Mesenteric fat pad (tissue), 1 donor: Measurements from ENCODE around the gene USP35. TPM values are rescaled to one million over a fixed set of nuclear protein-coding genes. Genes with fewer than 3 reads are reported as not detected.

Experiments used
- DNase-seq: peaks from one replicate; pipeline ENCODE4 v3.0.0-alpha.2; 2020; ENCODE audit warnings: low spot score
- long read RNA-seq: library from polyadenylated mRNA; unstranded; transcript quantifications from one replicate; pipeline ENCODE4 v2.0.0, GENCODE V29; 2020
- total RNA-seq: library from RNA; stranded (reverse); fragmentation: NEBNext Ultra II Directional; extraction: Animal tissue kit (Norgen Biotek cat#: 25700); gene quantifications from one replicate; pipeline ENCODE4 v1.2.1, GENCODE V29; 2021
- donor health status: DM: yes; HTN: yes; CAD: no.

USP35 gene
- 12.2 TPM for total RNA-seq
- long read RNA-seq, partial matches to known transcripts = 1 of 3 reads
- long read RNA-seq, other reads (novel, unspliced or antisense) = 2 of 3 reads

DNA sequence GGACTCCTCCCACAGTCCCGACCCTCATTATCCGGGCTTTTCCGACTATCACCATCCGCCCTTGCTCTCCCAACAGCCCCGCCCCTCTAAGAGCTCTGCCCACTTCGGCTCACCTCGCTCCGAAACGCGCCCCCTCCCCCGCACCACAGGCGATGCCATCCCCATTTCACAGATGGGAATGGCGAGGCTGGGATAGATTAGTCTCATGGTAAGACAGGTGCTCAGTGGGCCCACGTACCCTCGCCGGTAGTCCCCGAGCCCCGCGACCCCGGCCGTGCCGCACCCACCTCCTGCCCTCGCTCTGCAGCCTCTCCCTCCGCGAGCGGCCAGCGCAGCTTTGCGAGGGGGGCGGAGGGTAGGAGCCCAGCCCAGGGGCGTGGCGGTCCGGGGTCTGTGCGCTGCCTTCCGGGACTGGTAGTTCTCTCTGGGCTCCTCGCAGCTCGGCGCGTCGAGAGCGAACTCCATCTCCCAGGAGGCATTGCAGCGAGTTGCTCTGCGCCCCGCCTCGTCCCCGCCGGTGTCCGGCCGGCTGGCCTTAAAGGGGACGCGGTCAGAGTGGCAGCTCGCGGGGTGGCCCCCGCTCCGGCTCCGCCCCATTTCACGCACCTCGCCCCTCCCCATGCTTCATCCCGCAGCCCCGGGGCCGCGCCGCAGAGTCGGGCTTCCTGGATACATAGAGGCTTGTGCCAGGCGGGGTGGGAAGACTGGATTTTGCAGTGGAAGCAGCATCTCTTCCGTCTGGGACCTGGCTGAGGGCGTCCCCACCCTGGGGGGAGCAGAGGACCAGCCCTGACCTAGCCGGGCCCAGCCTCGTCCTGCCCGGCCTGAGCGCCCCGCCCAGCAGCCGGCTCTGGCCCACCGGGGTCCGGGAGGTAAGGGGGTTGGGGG, at the start of gene USP35, which contains the start of gene KCTD21:
TSS of gene USP35 (plus strand) at position 634 of the 888 bp plus-strand sequence. CDS start 7,327 bp downstream, outside the sequence.
TSS of gene KCTD21 (minus strand) at position 341 of the 888 bp plus-strand sequence. CDS start 14,072 bp downstream, outside the sequence.
- peak; percentile 99 for DNase-seq

DNA sequence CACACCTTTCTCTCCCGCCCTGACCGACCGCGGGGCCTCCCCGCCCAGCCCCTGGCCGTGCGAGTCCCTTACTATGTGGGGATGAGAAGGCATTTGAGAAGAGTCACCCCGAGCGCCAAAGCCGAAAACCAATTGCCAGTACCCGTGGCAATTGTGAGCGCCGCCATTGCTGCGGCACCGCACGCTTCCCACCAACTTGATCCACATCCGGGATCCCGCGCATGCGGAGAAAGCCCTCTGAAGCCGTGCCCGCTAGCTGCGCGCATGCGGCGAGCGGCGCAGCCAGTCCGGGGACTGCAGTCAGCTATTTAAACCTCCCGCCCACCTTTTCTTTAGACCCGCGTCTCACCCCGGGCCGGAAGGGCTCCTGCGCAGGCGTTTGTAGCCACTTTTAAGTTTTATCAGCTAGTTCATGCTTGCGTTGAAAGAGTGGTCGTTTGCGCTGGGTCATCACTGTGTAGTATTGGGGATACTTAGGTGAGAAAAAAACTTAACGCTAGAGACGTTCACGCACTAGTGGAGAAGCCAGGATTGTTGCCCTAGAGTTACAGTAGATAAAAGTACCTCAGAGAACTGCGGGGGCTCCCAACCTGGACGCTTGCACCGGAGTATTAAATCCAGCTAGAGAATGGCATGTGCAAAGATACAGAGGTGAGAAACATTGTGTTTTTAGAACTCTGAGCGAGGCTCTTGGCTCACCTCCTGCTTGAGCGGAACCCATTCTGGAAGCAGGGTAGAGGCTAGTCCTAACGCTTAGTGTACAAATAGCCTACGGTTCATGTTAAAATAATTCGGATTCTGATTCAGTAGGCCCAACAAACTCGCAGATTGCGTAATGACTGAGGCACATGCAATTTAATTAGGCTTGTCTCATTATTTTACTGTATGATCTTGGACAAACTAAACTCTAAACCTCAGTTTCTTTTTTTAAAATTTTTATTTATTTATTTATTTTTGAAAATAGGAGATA, 49.0 kb upstream of the USP35 start, which contains the start of gene ALG8:
TSS of gene ALG8 (minus strand) at position 205 of the 970 bp plus-strand sequence. CDS start at position 167, 38 bp downstream.
- peak; percentile 98 for DNase-seq

- DNase-seq = peak; percentile 39
Measured at GRCh38 chr11:78140392-78141077, 48.2 kb upstream of the USP35 start.

DNA sequence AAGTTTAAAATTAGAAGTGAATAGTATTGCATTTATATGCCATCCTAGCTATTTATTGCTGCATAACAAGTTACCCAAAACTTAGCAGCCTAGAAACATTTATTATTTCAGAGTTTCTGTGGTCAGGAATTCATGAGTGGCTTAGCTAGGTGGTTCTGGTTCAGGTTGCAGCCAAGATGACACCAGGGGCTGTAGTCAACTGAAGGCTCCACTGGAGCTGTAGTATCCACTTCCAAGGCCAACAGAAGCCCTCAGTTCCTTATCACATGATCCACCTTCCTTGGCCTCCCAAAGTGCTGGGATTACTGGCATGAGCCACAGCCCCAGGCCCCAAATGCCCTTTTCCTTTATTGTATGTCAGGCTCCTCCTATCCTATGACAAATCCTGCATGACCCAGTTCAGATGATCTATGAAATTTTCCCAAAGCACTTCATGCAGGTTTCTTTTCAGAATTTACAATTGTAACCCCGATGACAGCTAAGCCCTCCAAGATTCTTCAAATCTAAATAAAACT, 43.2 kb upstream of the USP35 start:
- DNase-seq = no peak

DNA sequence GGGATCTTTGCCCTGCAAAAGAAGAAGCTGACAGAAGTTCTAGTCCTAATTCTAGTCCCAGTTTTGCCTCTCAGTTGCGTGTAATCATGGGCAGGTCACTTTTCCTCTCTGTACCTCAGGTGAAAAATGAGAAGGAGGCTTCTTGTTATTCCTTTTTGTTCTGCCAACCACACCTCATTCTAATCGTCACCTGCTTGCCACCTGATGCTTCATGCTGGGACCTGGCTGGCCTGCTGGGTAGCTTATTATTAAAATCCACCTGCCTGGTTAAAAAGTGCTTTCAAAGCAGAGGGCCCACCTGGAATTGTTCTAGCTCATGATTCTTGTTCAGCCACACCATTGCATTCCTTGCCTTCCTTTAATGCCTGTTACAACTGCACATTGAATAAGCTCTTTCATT, 40.9 kb upstream of the USP35 start:
- no peak for DNase-seq

- DNase-seq = no peak
Measured at GRCh38 chr11:78149646-78150045, 39.1 kb upstream of the USP35 start.

- DNase-seq = no peak
Measured at GRCh38 chr11:78150346-78150745, 38.4 kb upstream of the USP35 start.

DNA sequence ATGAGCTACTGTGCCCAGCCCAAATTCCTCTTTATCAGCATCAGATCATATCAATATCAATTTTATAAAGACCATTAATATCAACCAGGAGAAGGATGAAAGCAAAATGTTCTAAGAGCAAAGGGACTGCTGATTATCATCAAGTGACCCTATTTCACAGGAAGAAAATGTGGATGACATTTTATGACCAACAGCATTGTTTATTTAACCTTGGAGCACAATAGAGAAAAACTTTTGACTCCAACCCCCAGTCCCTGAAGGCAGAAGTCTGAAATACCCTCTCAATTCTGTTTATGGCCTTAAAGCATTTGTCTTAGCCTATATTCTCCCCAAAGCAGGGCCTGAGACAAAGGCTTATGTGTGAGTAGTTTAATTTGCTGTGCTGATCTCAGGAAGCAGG, 38.0 kb upstream of the USP35 start:
- DNase-seq = no peak

DNA sequence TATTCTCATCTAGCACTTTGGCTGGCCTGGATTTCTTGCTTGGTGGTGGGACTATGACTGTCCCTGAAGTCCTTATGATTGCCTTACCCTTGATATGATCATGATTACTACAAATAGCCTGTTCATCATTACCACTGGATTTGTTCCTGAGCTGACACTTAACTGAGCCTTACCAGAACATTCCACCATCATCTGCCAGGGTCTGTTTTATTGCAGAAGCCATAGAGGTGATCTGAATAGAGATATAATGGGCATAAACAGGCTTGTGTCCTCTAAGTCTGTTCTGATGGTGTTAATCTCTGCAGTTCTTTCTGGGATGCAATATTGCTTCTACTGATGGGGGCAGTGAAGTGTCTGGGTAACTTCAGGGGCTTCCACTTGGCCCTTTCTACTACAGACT, 36.9 kb upstream of the USP35 start:
- no peak for DNase-seq

- no peak for DNase-seq
Measured at GRCh38 chr11:78156127-78156844, 32.4 kb upstream of the USP35 start.

DNA sequence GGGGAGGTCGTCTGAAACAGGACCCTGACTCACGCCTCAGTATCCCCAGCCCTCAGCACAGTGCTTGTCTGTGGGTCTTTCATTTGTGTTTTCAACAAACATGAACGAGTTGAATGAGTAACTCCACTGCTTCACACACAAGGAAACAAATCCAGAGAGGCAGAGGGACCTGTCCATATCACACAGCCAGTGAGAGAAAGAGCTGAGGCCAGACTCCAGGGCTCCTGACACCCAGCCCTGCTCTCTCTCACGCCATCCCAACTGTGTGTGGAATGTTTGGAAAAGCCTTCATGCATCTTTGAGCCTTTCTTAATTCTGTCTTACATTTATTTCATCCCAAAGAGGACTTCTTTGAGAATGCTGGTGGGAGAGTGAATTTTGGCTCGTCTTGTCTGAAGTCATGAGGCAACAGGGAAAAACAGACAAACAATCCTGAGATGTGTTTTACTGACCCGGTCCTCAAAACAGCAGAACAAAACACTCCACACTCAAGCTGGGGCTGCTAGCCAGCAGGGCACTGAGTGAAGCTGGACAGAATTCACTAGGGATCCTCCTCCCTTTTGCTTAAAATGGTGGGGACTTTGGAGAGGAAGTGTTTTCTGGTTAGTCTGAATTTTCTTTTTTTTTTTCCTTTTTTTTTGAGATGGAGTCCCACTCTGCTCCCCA, 29.6 kb upstream of the USP35 start:
- DNase-seq = no peak

DNA sequence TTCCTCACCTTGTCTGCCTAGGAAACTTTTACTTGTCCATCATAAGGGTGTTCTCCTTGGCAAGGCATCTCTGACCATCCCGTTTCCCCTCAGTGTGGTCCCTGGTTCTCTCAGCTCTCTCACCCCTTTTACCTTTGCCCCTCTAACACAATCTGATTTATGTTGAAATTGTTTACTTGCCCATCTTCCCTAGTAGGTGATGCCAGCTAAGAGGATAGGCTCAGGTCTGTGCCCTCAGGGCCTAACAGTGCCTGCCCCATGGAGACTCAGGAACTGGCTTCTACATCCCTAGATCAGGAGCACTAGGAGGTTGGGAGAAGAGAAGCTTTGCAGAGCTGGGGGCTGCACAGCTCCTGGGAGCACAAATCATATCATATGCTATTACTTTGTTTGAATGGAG, 28.2 kb upstream of the USP35 start:
- no peak for DNase-seq

DNA sequence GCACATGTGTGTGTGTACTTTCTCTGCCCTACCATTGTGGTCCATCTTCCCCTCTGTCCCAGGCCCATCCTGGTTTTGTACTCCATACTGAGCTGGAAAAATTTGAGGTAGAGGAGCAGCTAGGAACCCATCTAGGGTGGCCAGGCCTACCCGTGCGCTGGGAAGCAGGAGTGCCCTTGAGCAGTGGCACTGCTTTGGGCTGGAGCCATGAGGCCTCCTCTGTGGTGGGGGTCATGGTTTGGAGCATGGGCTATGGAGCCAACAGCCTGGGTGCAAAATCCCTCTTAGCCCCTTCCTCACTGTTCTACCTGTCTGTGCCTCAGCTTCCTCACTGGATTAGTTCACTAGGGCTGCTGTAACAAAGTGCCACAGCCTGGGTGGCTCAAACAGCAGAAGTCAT, 27.4 kb upstream of the USP35 start:
- no peak for DNase-seq

- DNase-seq = no peak
Measured at GRCh38 chr11:78161962-78162371, 26.8 kb upstream of the USP35 start.

DNA sequence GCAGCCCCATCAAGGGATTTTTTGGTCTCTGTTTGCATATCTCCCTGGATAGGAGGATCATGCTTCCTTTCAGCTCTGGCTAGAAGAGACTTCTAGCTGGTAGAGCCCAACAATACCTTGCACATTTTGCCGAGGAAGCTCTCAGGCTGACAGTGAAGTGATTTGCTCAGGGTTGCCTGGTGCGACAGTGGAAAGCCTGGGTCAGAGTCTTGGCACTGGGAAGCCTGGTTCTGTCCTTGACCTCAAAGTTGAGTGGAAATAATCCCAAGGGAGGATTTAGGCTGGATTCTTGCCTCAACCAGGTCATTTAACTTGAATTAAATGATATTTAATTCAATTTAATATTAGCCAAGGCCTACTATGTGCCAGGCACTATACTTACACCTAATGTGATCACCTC, 24.9 kb upstream of the USP35 start:
- no peak for DNase-seq

GRCh38 chr11:78164471-78164870, 24.2 kb upstream of the USP35 start:
- no peak for DNase-seq

DNA sequence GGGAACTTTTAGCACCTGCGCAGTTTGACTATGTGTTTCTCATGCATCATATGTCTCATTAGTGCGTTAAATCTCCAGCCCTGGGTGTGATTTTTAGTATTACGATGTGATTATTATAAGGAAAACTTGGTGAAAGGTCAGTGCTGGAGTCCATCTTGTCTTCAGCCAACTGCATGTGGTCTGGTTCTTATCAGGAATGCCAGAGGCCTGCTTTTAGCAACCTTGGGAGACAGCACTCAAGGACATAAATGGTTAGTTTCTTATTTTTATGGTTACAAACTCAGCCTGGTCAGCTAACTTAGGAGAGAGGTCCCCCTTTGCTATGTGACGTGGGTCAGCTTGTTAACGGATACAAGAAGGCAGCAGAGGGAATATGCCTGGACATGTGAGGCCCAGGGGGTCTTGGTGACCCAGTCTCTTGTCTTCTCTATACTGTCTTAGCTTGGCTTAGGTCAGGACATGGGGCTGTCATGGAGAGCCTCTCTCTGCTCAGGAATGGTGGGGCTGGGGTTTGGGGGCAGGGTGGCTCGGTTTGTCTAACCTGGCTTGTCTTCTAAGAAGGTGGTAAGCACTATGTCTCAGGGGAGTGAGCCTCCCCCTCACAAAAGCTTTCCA, 21.8 kb upstream of the USP35 start:
- DNase-seq = no peak

DNA sequence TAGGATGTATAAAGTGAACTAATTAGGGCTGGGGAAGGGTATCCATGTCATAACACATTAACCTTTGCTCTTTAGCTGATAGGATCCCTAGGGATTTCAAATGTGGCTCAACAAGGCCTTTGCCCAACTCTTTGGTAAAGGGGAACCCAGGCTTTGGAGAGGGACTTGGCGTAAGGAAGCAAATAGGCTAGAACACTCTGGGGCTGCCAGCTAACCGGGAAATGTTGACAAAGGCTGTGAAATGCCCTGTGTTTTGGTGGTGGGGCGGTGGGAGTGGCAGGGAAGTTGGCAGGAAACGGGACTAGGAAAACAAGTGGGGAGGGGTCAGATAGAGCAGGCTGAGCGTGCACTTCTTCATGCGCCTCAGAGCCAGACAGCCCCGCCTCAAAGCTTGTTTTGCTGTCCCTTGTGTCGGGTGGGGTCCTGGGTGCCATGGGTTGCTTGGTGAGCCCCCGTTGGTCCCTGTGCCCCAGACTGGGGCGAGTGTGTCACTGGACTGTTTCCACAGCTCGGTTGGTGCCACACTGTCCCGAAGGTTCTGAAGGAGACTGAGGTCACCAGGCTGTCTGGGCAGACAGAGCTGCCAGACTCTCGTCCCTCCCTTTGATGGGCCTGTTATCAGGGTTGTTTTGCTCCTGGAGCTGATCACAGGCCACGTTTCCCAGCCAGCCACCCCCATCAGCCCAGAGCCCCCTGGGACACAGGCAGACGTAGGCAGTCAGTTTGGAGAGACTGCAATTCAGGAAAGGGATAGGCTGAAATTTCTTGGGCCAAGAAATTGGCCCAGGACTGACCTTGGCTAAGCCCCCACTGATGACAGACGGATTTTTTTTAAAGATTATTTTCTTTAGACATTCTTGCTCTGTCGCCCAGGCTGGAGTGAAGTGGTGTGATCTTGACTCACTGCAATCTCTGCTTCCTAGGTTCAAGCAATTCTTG, 19.9 kb upstream of the USP35 start:
- peak; percentile 93 for DNase-seq
